ENCODE results near the gene ZBTB6. TPM values are rescaled to one million over a fixed set of nuclear protein-coding genes. Genes with fewer than 3 reads are reported as not detected.

The ZBTB6 gene
- polyA plus RNA-seq, 1 donor: 11.6 TPM

DNA sequence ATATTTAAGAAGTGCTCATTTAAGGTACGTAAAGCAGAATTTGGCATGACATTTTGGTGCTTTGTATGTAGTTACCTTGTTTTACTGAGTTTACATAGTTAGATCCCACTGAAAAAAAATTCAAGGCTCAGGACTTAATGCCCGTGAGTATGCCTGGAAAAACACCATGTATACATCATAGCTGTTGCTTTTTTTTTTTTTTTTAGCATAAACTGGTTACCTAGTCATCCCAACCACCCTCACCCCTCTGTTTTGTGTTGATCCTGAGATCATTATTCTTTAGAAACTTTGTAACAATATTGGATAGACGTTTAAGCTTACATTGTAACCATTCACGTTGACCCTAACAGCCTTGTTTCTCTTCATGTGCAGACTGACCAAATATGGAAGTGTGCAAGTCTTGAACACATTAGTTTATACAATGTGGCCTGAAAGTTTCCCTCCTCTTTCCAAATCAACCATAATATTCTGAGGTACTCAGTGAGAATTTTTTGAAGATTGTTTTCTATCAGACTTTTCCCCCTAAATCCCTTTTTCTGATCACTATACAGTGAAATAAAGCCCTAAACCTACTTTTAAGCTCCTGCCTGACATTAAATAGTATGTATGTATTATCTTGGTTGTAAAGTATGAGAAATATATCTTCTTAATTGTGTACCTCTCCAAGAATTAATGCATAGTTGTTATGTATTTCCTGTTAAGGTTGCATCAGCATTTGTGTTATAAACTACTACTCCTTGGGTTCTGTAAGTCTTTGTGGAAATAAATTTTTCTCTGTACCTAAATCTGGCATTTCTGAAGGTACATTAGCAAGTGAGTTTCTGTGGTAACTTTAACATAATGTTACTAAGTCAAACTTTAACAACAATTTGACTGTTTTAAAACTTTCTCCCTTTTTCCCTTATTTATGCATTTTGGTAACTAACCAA, 32.1 kb upstream of the ZBTB6 start:
- no peak for DNase-seq
- H3K27me3 ChIP-seq (ENCODE audit: control insufficient read depth, insufficient read depth, low read length): no peaks in the 10 kb centered on the region
- H3K9me3 ChIP-seq (ENCODE audit: control insufficient read depth, low read depth, low read length): no peaks in the 10 kb centered on the region
- no peak overlapping the region for H3K4me3 ChIP-seq (ENCODE audit: low read length)
- WGBS (ENCODE audit: insufficient coverage, low lambda C conversion rate): 95% methylated on average over 3 of the region's 4 CpGs
- H3K36me3 ChIP-seq (ENCODE audit: control insufficient read depth, insufficient read depth, low read length): peaks cover 4% of the 10 kb centered on the region
- H3K4me1 ChIP-seq (ENCODE audit: control insufficient read depth, insufficient read depth, low read length): peaks cover 3% of the 10 kb centered on the region
- no peak overlapping the region for H3K27ac ChIP-seq (ENCODE audit: low read length)

DNA sequence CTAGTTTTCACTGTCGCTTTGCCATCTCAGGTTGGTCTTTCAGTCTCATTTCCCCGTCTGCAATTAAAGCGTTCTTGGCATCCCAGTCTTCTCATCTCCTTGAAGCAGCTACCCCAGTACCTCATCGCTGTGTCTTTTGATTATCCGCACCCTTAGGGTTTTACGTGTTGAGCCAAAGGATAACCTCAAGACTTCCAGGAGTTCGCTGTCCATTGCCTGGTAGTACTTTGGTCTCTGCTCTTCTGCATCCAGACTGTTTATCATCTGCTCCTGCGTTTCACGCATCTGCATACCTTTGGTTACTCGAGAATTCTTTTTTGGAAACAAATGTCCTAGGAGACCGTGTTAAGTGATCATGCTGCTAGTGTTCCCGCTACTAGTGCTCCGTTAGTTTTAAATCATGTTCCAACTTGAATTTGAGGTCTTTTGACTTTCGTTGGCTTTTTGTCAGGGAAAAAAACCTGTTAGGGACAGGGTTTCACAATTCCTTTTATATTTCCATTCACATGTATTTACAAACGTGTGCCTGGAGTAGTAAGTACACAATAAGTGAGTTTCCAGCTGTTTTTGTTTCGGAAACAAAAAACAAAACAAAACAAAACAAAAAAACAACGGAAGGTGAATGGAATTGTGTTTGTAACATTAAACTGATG, 28.6 kb upstream of the ZBTB6 start:
- no peaks in the 10 kb centered on the region for H3K27me3 ChIP-seq (ENCODE audit: control insufficient read depth, insufficient read depth, low read length)
- H3K27ac ChIP-seq (ENCODE audit: low read length): peak overlapping the region; percentile 74
- WGBS (ENCODE audit: insufficient coverage, low lambda C conversion rate): 35% methylated on average over 3 of the region's 17 CpGs
- H3K36me3 ChIP-seq (ENCODE audit: control insufficient read depth, insufficient read depth, low read length): peaks cover 17% of the 10 kb centered on the region
- peak; percentile 21 to 57 for DNase-seq
- no peaks in the 10 kb centered on the region for H3K9me3 ChIP-seq (ENCODE audit: control insufficient read depth, low read depth, low read length)
- peaks cover 3% of the 10 kb centered on the region for H3K4me1 ChIP-seq (ENCODE audit: control insufficient read depth, insufficient read depth, low read length)
- H3K4me3 ChIP-seq (ENCODE audit: low read length): peak overlapping the region; percentile 71

GRCh38 chr9:122940749-122941581, 27.8 kb upstream of the ZBTB6 start, which contains the start of gene RABGAP1:
TSS of gene RABGAP1 (plus strand) at chr9:122941020. CDS start at chr9:122957060, 16,040 bp downstream.
- Histone ChIP-seq H3K4me1 (ENCODE audit: control insufficient read depth, insufficient read depth, low read length) (peaks cover 3% of the 10 kb centered on the region), H3K36me3 (ENCODE audit: control insufficient read depth, insufficient read depth, low read length) (peaks cover 22% of the 10 kb centered on the region), H3K9me3 (ENCODE audit: control insufficient read depth, low read depth, low read length) (no peaks in the 10 kb centered on the region), H3K4me3 (ENCODE audit: low read length) (peak within 1 kb of the TSS; percentile 71), H3K27me3 (ENCODE audit: control insufficient read depth, insufficient read depth, low read length) (no peaks in the 10 kb centered on the region), H3K27ac (ENCODE audit: low read length) (peak within 1 kb of the TSS; percentile 74)
- peak; percentile 99 for DNase-seq
- WGBS (ENCODE audit: insufficient coverage, low lambda C conversion rate): no CpG with 5 or more reads among the region's 54 CpGs

- Histone ChIP-seq H3K4me1 (ENCODE audit: control insufficient read depth, insufficient read depth, low read length) (peaks cover 3% of the 10 kb centered on the region), H3K27me3 (ENCODE audit: control insufficient read depth, insufficient read depth, low read length) (no peaks in the 10 kb centered on the region), H3K4me3 (ENCODE audit: low read length) (peak overlapping the region; percentile 19), H3K36me3 (ENCODE audit: control insufficient read depth, insufficient read depth, low read length) (peaks cover 22% of the 10 kb centered on the region), H3K27ac (ENCODE audit: low read length) (peak overlapping the region; percentile 44), H3K9me3 (ENCODE audit: control insufficient read depth, low read depth, low read length) (no peaks in the 10 kb centered on the region)
- WGBS (ENCODE audit: insufficient coverage, low lambda C conversion rate): 33% methylated on average over 1 of the region's 6 CpGs
- DNase-seq: no peak
Measured at GRCh38 chr9:122940454-122940748, 27.3 kb upstream of the ZBTB6 start.

GRCh38 chr9:122939601-122940000, 26.5 kb upstream of the ZBTB6 start:
- H3K27ac ChIP-seq (ENCODE audit: low read length): no peak overlapping the region

DNA sequence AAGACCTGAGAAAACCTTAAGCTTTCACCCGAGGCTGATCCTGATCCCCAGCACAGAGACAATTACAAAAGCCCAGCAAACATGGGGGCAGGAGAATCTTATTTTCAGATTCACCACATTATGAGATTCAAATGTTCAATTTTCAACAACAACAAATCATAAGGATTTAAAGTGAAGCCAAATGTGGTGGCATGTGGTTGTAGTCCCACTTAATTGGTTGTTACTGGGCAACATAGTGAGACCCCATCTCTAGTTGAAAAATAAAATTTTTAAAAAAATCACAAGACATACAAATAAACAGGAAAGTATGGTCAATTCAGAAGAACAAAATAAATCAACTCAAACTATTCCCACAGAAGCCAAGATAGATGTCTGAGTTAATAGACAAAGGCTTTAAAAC, 23.8 kb upstream of the ZBTB6 start:
- WGBS (ENCODE audit: insufficient coverage, low lambda C conversion rate): no CpG with 5 or more reads among the region's 1 CpG
- Histone ChIP-seq H3K27me3 (ENCODE audit: control insufficient read depth, insufficient read depth, low read length) (no peaks in the 10 kb centered on the region), H3K36me3 (ENCODE audit: control insufficient read depth, insufficient read depth, low read length) (peaks cover 18% of the 10 kb centered on the region), H3K9me3 (ENCODE audit: control insufficient read depth, low read depth, low read length) (no peaks in the 10 kb centered on the region), H3K4me3 (ENCODE audit: low read length) (no peak overlapping the region), H3K27ac (ENCODE audit: low read length) (no peak overlapping the region), H3K4me1 (ENCODE audit: control insufficient read depth, insufficient read depth, low read length) (peaks cover 6% of the 10 kb centered on the region)
- no peak for DNase-seq

More at GRCh38 chr9:122939601-122940000, 26.5 kb upstream of the ZBTB6 start:
- no peak for DNase-seq
- WGBS (ENCODE audit: insufficient coverage, low lambda C conversion rate): 100% methylated on average over 1 of the region's 4 CpGs
- Histone ChIP-seq H3K9me3 (ENCODE audit: control insufficient read depth, low read depth, low read length) (no peaks in the 10 kb centered on the region), H3K4me3 (ENCODE audit: low read length) (no peak overlapping the region), H3K36me3 (ENCODE audit: control insufficient read depth, insufficient read depth, low read length) (peaks cover 22% of the 10 kb centered on the region), H3K27me3 (ENCODE audit: control insufficient read depth, insufficient read depth, low read length) (no peaks in the 10 kb centered on the region), H3K4me1 (ENCODE audit: control insufficient read depth, insufficient read depth, low read length) (peaks cover 3% of the 10 kb centered on the region)

- WGBS (ENCODE audit: insufficient coverage, low lambda C conversion rate): no CpG with 5 or more reads among the region's 5 CpGs
- H3K27ac ChIP-seq (ENCODE audit: low read length): no peak overlapping the region
Measured at GRCh38 chr9:122936464-122936863, 23.3 kb upstream of the ZBTB6 start.

DNA sequence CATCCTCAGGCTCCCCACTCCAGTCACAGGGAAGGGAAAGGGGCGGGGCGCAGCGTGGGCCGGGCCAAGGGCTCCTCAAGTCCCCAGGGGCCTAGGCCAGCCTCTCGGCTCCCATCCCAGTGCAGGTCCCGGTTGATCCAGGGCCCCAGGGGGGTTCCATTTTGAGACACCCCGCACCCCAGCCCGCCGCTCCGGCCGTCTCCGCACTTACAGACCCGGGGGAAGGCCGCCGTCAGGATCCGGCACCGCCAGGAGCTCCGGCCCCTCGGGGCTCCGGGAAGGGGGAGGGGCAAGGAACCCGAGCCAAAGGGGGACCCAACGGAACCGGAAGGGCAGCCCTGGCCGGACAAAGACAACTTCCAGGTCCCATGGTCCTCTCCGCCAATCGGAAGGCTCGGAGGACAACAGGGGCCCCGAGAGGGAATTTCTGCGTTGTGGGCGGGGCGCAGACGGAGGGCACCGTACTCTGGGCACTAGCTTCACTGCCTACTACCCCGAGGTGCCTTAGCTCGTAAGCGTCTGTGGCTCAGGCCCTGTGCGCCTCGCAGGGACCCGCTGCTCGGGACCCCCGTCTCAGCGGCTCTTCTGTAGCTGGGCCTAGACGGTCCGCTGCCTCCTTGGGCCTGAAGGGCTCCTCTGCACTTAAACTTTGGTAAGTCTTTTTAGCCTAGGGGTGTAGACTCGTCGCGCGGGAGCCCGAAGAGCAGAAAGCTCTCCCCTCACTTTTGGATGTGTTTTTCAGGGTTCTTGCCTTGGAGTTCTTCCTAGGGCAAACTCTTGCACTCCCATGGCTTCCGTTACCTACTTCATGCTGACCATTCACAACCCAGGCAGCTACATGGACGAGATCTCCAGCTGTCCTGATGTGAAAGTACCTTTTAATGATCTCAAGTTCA, 18.4 kb upstream of the ZBTB6 start, which contains the start of gene ZBTB26:
Gene ZBTB26 (minus strand): TSS at position 287 of the 896 bp plus-strand sequence. CDS start 11,578 bp downstream, outside the sequence.
- peak within 1 kb of the TSS; percentile 94 for H3K27ac ChIP-seq (ENCODE audit: low read length)
- no peaks in the 10 kb centered on the region for H3K27me3 ChIP-seq (ENCODE audit: control insufficient read depth, insufficient read depth, low read length)
- peaks cover 3% of the 10 kb centered on the region for H3K36me3 ChIP-seq (ENCODE audit: control insufficient read depth, insufficient read depth, low read length)
- H3K9me3 ChIP-seq (ENCODE audit: control insufficient read depth, low read depth, low read length): peaks cover 4% of the 10 kb centered on the region
- peak within 1 kb of the TSS; percentile 100 for H3K4me3 ChIP-seq (ENCODE audit: low read length)
- H3K4me1 ChIP-seq (ENCODE audit: control insufficient read depth, insufficient read depth, low read length): peaks cover 3% of the 10 kb centered on the region
- no CpG with 5 or more reads among the region's 51 CpGs for WGBS (ENCODE audit: insufficient coverage, low lambda C conversion rate)
- peak; percentile 93 to 97 for DNase-seq

More at GRCh38 chr9:122936464-122936863, 23.3 kb upstream of the ZBTB6 start:
- no peaks in the 10 kb centered on the region for H3K9me3 ChIP-seq (ENCODE audit: control insufficient read depth, low read depth, low read length)
- H3K27me3 ChIP-seq (ENCODE audit: control insufficient read depth, insufficient read depth, low read length): no peaks in the 10 kb centered on the region
- no peak overlapping the region for H3K4me3 ChIP-seq (ENCODE audit: low read length)
- H3K4me1 ChIP-seq (ENCODE audit: control insufficient read depth, insufficient read depth, low read length): peaks cover 6% of the 10 kb centered on the region
- peak; percentile 31 to 45 for DNase-seq
- peaks cover 18% of the 10 kb centered on the region for H3K36me3 ChIP-seq (ENCODE audit: control insufficient read depth, insufficient read depth, low read length)

DNA sequence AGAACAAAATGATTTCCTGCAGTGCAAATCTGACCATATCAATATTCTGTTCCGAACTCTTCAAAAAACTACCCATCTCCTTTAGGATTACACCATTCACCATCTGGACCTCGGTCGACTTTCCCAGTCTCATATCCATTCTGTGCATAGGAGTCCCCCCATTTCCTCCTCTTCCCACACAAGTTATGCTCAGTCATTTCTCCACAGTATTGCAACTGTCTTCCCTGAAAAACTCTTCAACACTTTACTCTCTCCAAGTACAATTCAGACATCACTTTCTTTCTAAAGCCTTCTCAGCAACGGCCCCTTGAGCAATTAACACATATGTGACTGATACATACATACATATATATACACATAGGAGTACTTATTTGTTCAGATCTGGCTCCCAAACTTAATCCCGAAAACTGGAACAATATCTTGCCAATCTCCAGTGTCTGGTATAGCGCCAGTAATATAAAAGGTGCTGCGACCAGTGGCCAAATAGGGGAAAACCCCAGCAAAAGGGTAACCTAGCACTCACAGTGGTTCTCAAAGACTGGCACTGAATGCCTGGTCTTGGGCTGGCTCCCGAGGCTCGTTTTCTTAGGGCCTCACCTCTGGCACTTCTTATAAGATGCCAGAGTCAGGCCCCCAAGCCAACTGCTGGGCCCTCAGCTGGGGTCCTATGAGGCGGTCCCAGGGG, 17.6 kb upstream of the ZBTB6 start:
- Histone ChIP-seq H3K36me3 (ENCODE audit: control insufficient read depth, insufficient read depth, low read length) (no peaks in the 10 kb centered on the region), H3K4me3 (ENCODE audit: low read length) (peak overlapping the region; percentile 100), H3K4me1 (ENCODE audit: control insufficient read depth, insufficient read depth, low read length) (peaks cover 3% of the 10 kb centered on the region), H3K9me3 (ENCODE audit: control insufficient read depth, low read depth, low read length) (peaks cover 4% of the 10 kb centered on the region), H3K27ac (ENCODE audit: low read length) (peak overlapping the region; percentile 94), H3K27me3 (ENCODE audit: control insufficient read depth, insufficient read depth, low read length) (no peaks in the 10 kb centered on the region)
- no peak for DNase-seq
- 100% methylated on average over 1 of the region's 10 CpGs for WGBS (ENCODE audit: insufficient coverage, low lambda C conversion rate)
